ENCODE measurements around the gene MEIOC. TPM values are rescaled to one million over a fixed set of nuclear protein-coding genes. Genes with fewer than 3 reads are reported as not detected.
A peak's percentile ranks its signal among the peaks of the same experiment; 100 is the strongest.

Gene MEIOC
- total and polyA plus RNA-seq, 2 of the 8 experiments (the other 6 are each of a cell fraction or from before 2014, with no cell fraction given) = 4.2 to 4.8 TPM

DNA sequence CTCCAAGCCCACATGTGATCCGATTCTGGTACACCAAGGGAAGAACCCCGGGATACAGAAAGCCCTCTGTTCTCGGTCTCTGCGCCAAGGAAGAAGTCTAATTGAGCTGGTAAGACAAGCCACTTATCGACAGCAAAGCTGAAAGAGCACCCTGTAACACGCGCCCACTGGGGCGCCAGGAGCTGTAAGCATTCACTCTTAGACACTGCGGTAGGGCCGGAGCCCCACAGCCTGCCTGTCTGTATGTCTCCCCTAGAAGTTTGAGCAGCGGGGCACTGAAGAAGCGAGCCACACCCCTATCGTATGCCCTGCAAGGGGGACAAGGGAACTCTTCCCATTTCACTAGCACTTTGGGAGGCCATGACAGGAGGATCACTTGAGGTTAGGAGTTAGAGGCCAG lies 27.0 kb upstream of the MEIOC start:
- Histone ChIP-seq H3K79me1 (ENCODE audit: low read depth, low read length) (no peaks in the 10 kb centered on the region), H2AK5ac (ENCODE audit: low read depth, low read length) (no peak overlapping the region), H3K4me2 (ENCODE audit: insufficient read depth in 1 of 2, low read depth in 2 of 2, low read length in 2 of 2) (peak overlapping the region in 1 of 2 experiments; percentile 54; a peak in 3 of 4 replicates), H4K5ac (ENCODE audit: insufficient read length, low read depth, low read length) (peak overlapping the region; percentile 31), H3K23me2 (ENCODE audit: low read depth, low read length) (no peaks in the 10 kb centered on the region), H4K91ac (replicated peaks; ENCODE audit: insufficient read length, low read length) (peak overlapping the region; percentile 26), H2BK5ac (ENCODE audit: low read depth, low read length) (peak overlapping the region; percentile 40; the same call in 1 of the 2 replicates), H2AFZ (ENCODE audit: low read length) (peak overlapping the region; percentile 81), H2BK20ac (ENCODE audit: low read length) (no peak overlapping the region), H2BK15ac (ENCODE audit: low read length) (no peak overlapping the region), H3K56ac (replicated peaks; ENCODE audit: insufficient read length, low read depth, low read length) (no peak overlapping the region), H3K14ac (ENCODE audit: insufficient read length) (no peak overlapping the region), H3K27ac (ENCODE audit: low read depth, low read length) (no peak overlapping the region), H3K9ac (replicated peaks in 1 of 4; ENCODE audit: extremely low read depth in 1 of 4, low read depth in 3 of 4, low read length in 3 of 4) (no peak overlapping the region), H2BK120ac (replicated peaks; ENCODE audit: low read depth, low read length) (no peak overlapping the region), H3K4ac (replicated peaks; ENCODE audit: insufficient read length, low read depth, low read length) (no peak overlapping the region), H3K79me2 (ENCODE audit: control insufficient read depth in 1 of 2, insufficient read depth in 2 of 2, low read length in 2 of 2) (no peaks in the 10 kb centered on the region), H2BK12ac (ENCODE audit: low read depth, low read length) (peak overlapping the region; percentile 82; the same call in 1 of the 2 replicates), H3K18ac (ENCODE audit: extremely low read depth, low read length) (no peak overlapping the region), H3K4me1 (replicated peaks in 1 of 4; ENCODE audit: control insufficient read depth in 3 of 4, insufficient read depth in 4 of 4, low read length in 3 of 4) (peaks cover 0 to 13% (median 4%) of the 10 kb centered on the region in 4 experiments; a peak in 5 of 7 replicates), H3K4me3 (ENCODE audit: extremely low read depth in 1 of 4, insufficient read depth in 2 of 4, low read depth in 3 of 4, low read length in 4 of 4) (no peak overlapping the region), H3K9me3 (ENCODE audit: insufficient read depth in 2 of 2, low read depth in 1 of 2, low read length in 1 of 2) (no peaks in the 10 kb centered on the region), H3K23ac (ENCODE audit: insufficient read length) (no peak overlapping the region), H4K20me1 (replicated peaks in 1 of 2; ENCODE audit: control insufficient read depth in 1 of 2, insufficient read depth in 2 of 2, low read length in 2 of 2) (no peaks in the 10 kb centered on the region), H3K36me3 (ENCODE audit: control insufficient read depth in 2 of 4, insufficient read depth in 4 of 4, low read length in 3 of 4) (no peaks in the 10 kb centered on the region), H4K8ac (ENCODE audit: extremely low read depth, insufficient read depth, low read length) (peak overlapping the region; percentile 38; the same call in 1 of the 2 replicates), H3K27me3 (replicated peaks in 1 of 4; ENCODE audit: control insufficient read depth in 3 of 4, extremely low read depth in 1 of 4, insufficient read depth in 3 of 4, low read length in 3 of 4) (no peaks in the 10 kb centered on the region)
- TF ChIP-seq, protein P1, sequence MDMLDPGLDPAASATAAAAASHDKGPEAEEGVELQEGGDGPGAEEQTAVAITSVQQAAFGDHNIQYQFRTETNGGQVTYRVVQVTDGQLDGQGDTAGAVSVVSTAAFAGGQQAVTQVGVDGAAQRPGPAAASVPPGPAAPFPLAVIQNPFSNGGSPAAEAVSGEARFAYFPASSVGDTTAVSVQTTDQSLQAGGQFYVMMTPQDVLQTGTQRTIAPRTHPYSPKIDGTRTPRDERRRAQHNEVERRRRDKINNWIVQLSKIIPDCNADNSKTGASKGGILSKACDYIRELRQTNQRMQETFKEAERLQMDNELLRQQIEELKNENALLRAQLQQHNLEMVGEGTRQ (IDR thresholded peaks at IDR 0.05; ENCODE audit: low read length) = no peak
- TF ChIP-seq HDAC2 (IDR thresholded peaks at IDR 0.05; ENCODE audit: borderline replicate concordance in 1 of 2, low read depth in 2 of 2, low read length in 2 of 2) (no peak), NRF1 (IDR thresholded peaks at IDR 0.05; ENCODE audit: low read depth, low read length) (no peak), BRCA1 (IDR thresholded peaks at IDR 0.05; ENCODE audit: low read depth, low read length) (no peak), RFX5 (IDR thresholded peaks at IDR 0.05; ENCODE audit: borderline replicate concordance, low read depth, low read length) (no peak), BCL11A (IDR thresholded peaks at IDR 0.05; ENCODE audit: low read depth in 2 of 2, low read length in 2 of 2) (no peak), TEAD4 (IDR thresholded peaks at IDR 0.05; ENCODE audit: low read depth, low read length) (no peak), SUZ12 (IDR thresholded peaks at IDR 0.05; ENCODE audit: low read length) (no peak), SP4 (IDR thresholded peaks at IDR 0.05; ENCODE audit: low read length) (no peak), POLR2AphosphoS5 (IDR thresholded peaks at IDR 0.05; ENCODE audit: low read depth, low read length) (no peak)
- TF ChIP-seq, protein P2, sequence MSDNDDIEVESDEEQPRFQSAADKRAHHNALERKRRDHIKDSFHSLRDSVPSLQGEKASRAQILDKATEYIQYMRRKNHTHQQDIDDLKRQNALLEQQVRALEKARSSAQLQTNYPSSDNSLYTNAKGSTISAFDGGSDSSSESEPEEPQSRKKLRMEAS (IDR thresholded peaks at IDR 0.05) = no peak
- FAIRE-seq (no peak), DNase-seq (ENCODE audit: low read depth in 1 of 2, low spot score in 2 of 2) (no peak)
- ChIA-PET POLR2A (ENCODE audit: partially characterized antibody) (interaction anchor here (1.2 to 1.8 kb wide), 5 partner anchors 19 to 126 kb away, joined by 3 to 4 read pairs (median 3); partner anchors contain the start of genes FZD2 and GPATCH8), CTCF (ENCODE audit: partially characterized antibody) (interaction anchor here (0.7 to 10.8 kb wide), 11 partner anchors 9 to 106 kb away, joined by 3 to 84 read pairs (median 4); partner anchors contain the start of gene MEIOC)
- WGBS, 2 experiments (ENCODE audit: extremely low coverage in 1 of 2, insufficient coverage in 1 of 2, insufficient read length in 1 of 2, insufficient replicate concordance in 2 of 2, low coverage in 1 of 2, low lambda C conversion rate in 2 of 2, missing lambda C conversion rate in 1 of 2) = 94% methylated on average over 13 of the region's 13 CpGs; no CpG with 5 or more reads in 1 of the 2 experiments

All from H1 (cell line).